HG03460 (cell line): ENCODE data around the gene INTS1.

ENCODE experiments used
- ATAC-seq: cut with Tn5 transposase; IDR thresholded peaks from one replicate; pipeline ENCODE4 v1.9.1; 2021; ENCODE audit not compliant: unreplicated experiment

Gene INTS1

DNA sequence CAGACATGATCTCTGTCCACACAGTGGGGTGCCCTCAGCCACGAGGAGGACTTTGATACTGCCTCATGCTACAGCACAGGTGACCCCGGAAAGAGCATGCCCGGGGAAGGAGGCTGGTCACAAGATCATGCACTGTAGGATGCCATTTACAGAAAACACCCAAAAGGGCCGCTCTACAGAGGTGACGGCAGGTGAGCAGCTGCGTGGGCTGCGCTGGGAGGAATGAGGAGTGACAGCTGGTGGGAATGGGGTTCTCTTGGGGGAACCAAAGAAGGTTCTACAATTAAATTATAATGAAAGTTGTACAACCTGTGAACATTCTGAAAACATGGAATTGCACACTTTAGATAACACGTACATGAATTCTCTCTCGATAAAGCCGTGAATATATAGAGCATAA lies 12.0 kb downstream of the INTS1 start:
- no peak for ATAC-seq

DNA sequence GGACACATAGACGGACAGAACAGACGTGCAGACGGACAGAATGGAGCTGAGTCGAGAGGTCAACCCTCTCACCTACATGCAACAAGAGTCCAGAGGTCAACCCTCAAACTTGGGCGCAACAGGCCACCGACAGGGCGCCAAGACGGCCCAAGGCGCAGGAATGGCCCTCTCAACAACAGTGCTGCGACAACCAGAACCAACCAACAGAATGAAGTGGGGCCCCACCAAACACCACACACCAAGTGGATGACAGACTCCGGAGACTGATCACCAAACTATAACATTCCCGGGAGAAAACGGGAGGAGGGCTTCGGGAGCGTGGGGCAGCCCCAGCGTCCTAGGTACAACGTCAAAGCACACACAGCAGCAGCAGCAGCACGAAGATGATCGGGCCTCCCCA lies 13.4 kb downstream of the INTS1 start:
- no peak for ATAC-seq

DNA sequence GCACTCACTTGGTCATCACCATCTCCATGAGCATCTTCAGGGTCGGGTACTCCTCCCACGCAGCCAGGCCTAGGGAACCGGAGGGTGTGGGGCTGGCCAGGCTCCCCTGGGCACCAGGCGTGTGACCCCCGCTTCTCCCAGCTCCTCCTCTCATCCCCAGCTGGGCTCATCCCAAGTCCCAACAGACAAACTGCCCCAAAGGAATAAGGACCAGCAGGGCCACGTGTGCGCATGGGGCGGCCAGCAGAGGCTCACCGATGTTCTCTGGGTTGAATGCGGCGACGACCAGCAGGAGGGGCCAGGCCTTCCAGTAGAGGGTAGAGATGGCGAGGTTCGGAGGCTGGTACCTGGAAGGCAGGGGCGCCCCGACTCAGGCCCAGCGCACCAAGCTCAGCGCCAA lies 14.9 kb downstream of the INTS1 start:
- ATAC-seq, result no peak

DNA sequence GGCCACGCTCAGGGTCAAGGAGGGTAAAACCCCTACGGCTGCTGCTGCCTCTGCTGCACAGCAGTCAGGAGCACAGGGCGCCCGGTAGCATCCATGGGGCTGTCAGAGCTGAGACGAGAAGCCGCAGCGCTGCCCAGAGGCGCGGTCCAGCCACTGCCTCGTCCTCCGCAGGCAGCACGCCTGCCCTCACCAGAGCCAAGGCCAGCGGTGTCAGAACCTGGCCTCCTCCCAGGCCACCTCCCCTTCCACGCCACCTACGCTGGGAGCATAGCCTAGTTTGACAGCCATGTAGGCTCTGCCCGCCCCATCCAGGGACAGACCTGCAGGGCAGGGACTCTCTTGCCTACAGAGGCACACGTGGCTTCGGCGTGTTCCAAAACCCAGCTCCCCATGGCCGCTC lies 16.2 kb downstream of the INTS1 start:
- ATAC-seq, result no peak

DNA sequence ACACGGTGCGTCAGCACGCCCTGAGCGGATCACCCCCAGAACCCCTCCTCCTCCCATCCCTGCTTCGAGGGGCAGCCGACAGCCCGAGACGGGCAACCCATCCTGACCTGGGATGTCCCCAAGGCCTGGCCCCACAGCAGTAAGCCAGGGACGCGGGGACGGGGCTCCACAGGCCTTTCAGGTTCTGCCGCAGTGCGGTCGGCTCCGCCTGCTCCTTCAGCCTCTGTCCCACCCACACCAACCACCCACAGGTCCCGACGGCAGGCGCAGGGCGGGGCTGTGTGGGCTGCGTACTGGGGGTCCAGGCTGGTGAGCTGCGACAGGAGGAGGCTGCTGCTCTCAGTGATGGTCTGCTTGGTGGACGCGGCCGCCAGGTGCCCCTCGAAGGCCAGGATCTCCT lies 16.7 kb downstream of the INTS1 start:
- no peak for ATAC-seq

DNA sequence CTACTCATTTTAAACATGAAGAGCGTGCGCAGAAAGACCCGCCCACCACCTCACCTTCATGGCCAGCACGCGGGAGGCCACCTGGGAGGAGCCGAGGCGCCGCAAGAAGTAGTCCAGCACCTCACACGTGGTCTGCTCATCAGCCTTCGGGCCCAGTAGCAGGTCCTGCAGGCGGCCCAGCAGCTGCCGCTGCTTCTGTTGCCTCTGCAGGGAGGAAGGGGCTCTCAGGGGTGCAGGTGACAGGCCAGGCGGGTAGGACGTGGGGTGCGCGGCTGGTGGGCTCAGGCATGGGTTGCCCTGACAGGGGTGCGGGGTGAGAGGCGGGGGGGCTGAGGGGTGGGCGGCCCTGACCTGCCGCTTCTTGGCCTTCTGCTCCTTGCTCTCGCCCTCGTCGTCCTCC lies 17.6 kb downstream of the INTS1 start:
- ATAC-seq, result no peak

DNA sequence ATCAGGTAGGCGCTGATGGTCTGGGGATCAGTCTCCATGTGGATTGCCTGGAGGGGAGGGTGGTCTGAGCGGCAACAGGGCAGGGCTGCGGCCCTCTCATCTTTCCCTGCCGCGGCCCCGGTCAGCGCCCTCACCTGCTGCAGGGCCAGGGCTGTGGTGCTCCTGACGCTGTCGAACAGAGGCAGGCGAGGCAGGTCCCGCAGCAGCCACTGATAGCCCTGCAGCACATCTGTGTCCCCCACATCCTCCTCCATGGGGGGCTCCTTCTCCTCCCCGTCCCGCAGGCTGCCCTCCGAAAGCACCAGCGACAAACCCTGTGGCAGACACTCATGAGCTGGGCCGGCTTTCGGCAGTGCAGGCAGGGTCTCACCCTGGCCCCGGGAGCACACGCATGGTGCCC lies 19.0 kb downstream of the INTS1 start:
- no peak for ATAC-seq

DNA sequence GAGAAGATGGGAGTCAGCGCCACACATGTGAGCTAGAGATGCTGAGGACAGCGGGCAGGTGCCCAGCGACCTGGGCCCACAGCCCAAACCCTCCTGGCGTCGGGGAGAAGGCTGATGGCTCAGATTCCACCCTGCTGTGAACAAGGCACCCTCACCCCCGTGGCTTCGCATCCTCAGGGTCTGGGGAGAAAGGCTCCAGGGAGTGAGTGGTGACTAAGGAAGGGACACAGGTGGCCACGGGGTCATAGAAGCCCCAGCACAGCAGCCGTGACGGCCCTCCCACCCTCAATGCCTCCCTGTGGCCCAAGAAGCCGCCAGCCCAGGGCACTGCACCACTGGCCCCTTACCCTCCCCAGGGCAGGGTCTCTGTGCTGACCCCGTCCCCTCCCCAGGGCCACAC lies 19.6 kb downstream of the INTS1 start:
- no peak for ATAC-seq

DNA sequence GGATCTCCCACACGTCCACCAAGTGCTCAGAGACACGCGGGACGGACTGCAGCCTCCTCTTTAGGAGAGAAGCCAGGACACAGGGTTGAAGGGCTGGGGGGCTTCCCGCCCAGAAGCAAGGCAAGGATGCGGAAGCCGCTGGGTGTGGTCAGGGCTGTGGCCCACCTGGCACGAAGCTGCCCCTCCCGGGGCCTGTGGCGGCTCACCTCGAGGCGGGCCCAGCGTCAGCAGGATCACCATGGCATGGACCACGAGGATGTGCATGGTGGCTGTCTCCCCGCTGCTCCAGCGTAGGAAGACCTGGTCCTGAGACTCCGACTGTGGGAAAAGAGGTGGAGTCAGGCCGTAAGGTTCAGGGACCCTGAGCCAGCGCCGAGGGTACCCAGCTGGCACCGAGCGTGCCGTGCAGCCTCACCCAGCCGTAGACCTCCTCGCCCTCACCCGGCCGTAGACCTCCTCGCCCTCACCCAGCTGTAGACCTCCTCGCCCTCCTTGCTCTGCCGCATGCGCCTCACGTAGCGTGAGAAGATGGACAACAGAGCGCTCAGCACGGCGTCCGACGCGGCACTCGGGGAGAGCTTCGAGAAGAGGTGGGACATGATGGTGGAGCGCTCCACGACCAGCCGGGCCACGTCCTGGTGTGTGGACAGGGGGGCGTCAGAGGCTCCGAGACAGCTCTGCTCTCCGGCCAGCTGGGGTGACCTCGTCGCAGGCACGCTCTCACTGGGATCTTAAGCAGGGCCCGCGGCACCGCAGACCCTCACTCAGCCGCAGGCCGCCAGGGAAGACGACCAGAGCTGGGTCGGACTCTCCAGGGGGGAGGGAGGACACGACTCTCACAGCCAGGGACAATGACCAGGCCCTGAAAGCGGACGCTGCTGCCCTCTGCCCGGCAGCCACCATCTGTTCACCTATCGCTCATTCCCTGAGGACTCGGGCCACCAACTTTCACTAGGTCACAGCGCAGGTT lies 20.4 kb downstream of the INTS1 start:
- no peak for ATAC-seq

DNA sequence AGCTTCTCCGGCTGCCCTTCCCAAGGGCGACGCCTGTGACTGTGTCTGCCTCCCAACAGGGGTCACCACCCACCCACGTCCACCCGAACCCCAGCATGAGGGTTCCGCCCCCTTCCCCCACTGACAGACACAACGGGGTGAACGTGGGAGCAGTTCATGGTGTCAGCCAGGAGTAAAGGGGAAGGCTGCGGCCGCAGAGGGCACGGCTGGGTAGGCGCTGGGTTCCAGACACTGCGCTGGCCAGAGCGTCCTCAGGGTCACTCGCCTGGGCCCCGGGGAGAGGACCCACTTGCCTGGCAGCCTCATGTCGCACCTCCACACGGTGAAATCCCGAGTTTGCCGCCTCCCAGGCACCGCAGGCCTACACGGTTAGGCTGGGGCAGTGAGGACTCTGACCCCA lies 21.1 kb downstream of the INTS1 start:
- ATAC-seq, result no peak

DNA sequence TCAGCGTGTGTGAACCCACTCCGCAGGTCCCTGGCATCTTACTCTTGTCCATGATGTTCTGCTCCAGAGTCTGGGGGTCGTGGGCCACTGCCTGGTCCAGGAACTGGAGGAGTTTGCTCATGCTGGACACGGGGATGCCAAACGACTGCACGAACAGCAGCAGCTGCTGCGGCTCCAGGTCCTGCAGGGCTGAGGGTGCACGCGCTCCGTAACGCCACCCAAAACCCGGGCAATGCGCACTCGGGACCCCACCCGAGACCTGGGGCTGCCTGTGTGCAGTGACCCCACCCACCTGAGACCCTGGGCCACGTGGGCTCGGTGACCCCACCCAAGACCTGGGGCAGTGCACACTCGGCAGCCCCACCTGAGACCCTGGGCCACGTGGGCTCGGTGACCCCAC lies 22.9 kb downstream of the INTS1 start:
- no peak for ATAC-seq

DNA sequence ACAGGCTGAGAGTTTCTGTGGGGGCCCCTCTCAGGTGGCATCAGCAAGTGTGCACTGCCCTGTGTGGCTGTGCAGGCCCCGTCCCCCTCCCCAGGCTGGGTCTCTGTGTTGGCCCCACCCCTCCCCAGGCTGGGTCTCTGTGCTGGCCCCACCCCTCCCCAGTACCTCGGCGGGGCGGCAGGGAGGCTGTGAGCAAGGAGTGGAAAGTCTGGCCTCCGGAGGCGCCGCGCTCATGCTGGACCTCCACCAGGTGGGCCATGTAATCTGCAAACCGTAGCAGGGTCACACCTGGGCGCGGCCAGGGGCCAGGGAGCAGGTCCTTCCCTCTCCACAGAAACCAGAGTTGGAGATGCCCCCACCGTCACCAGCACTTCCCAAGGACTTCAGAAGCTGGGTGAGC lies 23.5 kb downstream of the INTS1 start:
- no peak for ATAC-seq

DNA sequence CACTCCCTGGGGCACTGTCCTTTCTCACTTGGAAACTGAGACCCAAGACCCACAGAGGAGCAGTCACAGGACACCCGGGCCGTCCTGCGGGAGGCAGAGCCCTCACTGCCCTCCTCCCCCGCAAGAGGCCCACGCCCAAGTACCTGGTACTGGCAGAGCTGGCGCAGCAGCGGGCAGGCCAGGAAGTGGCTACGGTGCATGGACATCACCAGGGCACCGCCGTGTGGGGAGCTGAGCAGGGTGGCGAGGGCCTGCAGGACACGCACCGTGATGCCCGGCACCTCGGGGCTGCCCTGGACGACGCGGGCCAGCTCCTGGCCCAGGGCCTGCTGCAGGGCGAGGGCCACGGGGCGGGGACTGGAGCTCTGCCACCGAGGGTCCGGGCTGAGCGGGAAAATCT lies 24.9 kb downstream of the INTS1 start:
- no peak for ATAC-seq

DNA sequence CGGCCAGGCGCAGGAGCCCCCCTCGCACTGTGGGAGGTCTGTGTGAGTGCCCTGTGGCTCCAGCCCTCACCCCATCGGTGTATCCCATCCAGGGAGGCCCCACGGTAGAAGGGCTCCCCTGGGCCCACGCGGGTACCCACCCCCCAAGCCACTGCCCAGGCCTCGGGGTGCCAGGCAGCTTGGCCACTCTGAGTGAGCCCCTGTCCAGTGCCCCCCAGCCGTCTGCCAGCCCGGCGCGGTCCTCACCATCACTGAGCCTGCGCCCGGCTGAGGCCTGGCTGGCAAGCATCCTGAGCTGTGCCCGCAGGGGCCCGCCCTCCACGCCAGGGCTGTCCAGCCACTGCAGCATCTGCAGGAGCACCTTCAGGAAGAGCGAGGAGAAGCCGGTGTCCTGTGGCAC lies 25.7 kb downstream of the INTS1 start:
- ATAC-seq, result no peak

DNA sequence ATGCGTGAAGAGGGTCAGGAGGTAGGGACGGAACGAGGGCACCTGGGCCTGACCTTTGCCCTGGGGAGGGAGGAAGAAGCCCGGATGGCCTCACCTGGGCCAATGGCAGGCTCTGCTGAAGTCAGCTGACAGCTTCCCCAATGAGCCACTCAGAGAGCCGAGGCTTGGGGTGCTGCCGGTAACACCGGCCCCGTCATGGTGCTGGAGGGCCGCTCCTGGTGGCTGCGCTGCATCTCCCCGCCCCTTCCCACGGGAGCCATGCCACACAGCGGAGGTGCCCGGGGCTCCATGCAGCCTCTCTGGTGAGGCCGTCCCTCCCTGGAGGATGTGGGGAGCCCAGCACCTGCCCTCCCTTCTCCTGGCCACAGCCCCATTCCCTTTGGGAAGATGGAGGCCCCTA lies 27.3 kb downstream of the INTS1 start:
- ATAC-seq, result no peak

DNA sequence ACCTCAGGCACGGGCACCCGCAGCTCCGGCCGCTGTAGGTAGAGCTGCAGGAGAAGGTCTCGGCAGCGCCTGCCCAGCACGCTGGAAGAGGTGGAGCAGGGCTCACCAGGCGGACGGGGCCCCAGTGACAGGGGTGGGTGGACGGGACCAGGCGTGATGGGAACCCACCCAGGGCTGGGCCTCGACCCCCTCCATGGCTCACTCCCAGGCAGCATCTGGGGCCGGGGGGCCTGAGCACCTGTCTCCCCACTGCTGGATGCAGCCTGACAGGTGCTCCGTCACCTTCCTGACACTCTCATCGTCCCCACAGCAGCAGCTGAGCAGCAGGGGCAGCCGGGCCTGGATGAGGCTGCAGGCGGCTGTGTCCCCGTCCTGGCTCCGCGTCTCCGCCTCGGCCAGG lies 28.2 kb downstream of the INTS1 start:
- ATAC-seq, result no peak

DNA sequence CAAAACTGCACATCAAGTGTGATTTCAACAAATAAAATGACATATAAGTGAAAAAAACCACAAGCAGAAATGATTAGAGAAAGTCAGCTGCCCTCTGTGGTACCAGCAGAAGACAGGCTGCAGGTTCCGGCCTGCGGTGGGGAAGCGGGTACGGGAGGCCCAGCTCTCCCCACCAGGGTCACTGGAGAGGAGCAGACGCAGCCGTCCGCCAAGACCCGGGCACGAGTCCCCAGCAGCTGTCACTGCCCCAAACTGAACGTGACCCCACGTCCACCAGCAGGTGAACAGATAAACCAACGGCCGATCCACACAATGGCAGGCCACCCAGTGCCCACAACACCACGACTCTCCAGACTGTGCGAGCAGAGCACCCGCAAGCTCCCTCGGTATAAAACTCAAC lies 28.8 kb downstream of the INTS1 start:
- no peak for ATAC-seq

DNA sequence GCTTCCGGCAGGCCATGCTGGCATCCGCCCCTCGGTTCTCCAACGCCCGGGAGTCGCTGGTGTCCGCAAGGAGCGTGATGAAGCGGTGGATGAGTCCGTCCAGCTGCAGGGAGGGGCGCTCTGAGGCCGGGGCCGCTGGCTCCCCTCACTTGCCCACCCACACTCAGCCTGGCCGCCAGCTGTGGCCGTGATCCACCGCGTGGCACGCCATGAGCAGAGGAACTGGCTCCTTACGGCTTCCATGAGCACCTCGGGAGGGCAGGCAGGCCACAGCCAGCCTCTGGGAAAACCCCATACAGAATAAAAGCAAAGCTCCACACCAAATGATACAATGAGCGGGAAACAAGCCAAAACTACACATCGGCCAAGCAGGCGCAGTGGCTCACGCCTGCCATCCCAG lies 29.5 kb downstream of the INTS1 start:
- ATAC-seq, result no peak

DNA sequence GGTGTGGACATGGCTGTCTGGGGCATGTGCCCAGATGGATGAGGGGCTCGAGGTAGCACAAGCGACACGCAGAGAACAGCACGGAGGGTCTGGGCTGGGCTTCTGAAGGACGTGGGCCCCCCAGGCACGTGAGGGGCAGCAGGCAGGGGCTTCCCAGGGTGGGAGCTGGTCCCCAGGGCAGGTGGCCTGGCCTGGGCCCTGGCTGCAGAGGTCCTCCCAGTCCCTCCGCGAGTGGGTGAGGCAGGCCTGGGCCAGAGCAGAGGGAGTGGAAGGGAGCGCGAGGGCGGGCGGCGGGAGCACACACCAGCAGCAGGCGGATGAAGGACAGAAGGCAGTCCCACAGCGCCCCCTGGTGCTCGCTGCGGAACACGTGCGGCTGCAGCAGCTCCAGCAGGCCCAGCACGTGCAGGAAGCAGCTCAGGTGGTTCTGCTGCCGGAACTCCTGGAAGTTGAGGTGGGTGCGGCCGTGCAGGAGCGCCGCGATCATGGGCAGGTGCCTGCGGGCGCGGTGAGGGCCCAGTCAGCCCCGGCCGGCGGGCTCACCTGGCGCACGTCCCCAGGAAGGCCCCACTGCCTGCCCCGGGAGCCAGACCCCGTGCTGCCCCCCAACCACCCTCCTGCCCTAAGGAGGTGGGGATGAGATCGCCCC lies 30.2 kb downstream of the INTS1 start:
- no peak for ATAC-seq

DNA sequence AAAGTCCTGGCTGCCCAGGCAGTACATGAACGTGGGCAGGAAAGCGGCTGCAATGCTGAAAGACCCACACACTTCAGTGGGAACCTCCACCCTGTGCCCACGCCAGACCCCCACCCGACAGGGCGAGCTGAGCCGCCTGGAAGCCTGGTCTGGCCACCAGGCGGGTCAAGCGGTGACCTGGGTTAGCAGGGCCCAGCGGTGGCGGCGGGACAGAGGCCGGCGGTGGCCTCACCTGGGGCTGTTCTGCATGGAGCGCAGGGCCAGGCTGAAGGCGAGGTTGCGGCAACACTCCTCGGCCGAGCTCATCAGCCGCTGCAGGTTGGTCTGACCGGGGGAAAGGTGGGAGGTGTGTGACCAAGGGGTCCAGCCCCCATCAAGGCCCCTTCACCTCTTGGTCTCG lies 33.3 kb downstream of the INTS1 start:
- ATAC-seq, result no peak

DNA sequence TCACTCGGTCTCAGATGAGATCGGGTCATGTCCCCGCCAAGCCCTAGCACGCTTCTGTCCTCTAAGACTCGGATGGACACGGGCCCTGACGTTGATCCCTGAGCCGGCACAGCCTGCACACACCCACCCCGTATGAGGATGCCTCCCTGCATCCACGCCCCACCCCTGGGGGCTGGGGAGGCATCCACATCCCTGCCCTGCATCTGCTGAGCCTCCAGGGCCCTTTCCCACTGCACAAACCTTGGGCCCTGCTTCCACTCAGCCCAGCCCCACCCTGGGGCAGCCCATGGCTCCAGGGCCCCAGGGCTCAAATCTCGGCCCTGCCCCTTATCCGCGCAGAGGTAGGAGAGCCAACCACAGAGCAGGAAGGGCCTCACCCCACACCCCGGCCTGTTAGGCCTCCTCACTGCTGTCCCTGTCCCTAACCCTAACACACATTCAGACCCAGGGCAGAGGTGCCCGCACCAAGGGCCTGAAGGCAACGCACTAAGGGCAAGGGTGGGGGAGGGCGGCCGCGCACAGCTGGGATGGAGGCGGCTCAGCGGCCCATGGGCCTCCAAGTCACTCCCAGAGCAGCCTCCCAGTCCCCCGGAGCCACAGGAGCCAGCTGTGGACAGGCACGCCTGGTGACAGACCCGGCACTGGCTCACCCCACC lies 35.4 kb downstream of the INTS1 start:
- ATAC-seq, result no peak

DNA sequence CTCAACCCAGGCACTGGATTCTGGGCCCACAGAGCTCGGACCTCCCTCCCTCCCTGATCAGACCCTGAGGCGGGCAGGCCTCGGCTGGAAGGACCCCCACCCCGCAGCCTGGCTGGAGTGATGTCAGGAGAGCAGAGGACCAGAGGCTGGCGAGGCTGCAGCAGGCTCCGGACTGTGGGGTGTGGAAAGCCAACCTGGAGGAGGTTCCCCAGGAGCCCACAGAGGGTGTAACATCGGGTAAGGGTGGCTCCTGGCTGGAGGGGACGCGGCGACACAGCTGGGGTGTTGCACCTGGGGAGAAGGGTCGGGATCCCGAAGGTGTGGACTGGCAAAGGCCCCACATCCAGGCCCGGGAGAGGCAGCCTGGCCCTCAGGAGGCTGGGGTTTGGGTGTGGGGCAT lies 36.0 kb downstream of the INTS1 start:
- no peak for ATAC-seq
